Naive thymus-derived CD4-positive, alpha-beta T cell (primary cell): ENCODE measurements around the gene FOXA2. TPM values are rescaled to one million over a fixed set of nuclear protein-coding genes. Genes with fewer than 3 reads are reported as not detected.

ENCODE experiments used
- ATAC-seq: fragments of 150-1000 bp; cut with Tn5 transposase; 2 replicates; pipeline ENCODE4 v1.10.0; 2021; ENCODE audit warnings: mild to moderate bottlenecking, moderate library complexity
- CTCF ChIA-PET: fragments of 350-600 bp; sonication (Branson Sonifier 250); formaldehyde crosslinking; loops from one replicate; lab custom pipeline; 2021; ENCODE audit warnings: antibody characterized with exemption; lab: Charles Lee
- POLR2A ChIA-PET: fragments of 350-600 bp; sonication (Branson Sonifier 250); formaldehyde crosslinking; loops from one replicate; lab custom pipeline; 2021; ENCODE audit warnings: antibody characterized with exemption, inconsistent platforms; lab: Charles Lee
- DNase-seq, 9 donors: peaks; one replicate each; pipeline versions ENCODE4 v3.0.0 to v3.0.0-alpha.2; 2020 to 2022; ENCODE audit warnings: mixed read lengths in 1 of 9
- H3K27ac ChIP-seq: one replicate; pipeline ENCODE4 v1.7.0; 2013; ENCODE audit warnings: mild to moderate bottlenecking, low read depth, low read length, moderate library complexity
- H3K27me3 ChIP-seq, 2 donors: one replicate each; pipeline ENCODE4 v1.7.0; 2013; ENCODE audit warnings: low read length in 2 of 2, mild to moderate bottlenecking in 2 of 2, moderate library complexity in 2 of 2; ENCODE audit not compliant: control insufficient read depth in 2 of 2, insufficient read depth in 2 of 2
- H3K36me3 ChIP-seq, 3 experiments: 1 replicate in 2 of 3; 2 replicates in 1 of 3; pipeline ENCODE4 v1.7.0; 2013; ENCODE audit warnings: low read length in 3 of 3, mild to moderate bottlenecking in 3 of 3, moderate library complexity in 1 of 3; ENCODE audit not compliant: insufficient read depth in 3 of 3, control insufficient read depth in 2 of 3
- H3K4me1 ChIP-seq, 2 donors: one replicate each; pipeline ENCODE4 v1.7.0; 2013; ENCODE audit warnings: low read length in 2 of 2, mild to moderate bottlenecking in 2 of 2, moderate library complexity in 1 of 2; ENCODE audit not compliant: control insufficient read depth in 2 of 2, insufficient read depth in 2 of 2
- H3K4me3 ChIP-seq: 2 replicates; pipeline ENCODE4 v1.7.0; 2013; ENCODE audit warnings: mild to moderate bottlenecking, low read length
- H3K9me3 ChIP-seq, 3 experiments: 1 replicate in 2 of 3; 2 replicates in 1 of 3; pipeline ENCODE4 v1.7.0; 2013; ENCODE audit warnings: low read length in 3 of 3; ENCODE audit not compliant: control insufficient read depth in 2 of 3
- H3K27ac Mint-ChIP-seq, 9 donors: one replicate each; pipeline ENCODE4 v1.8.0; 2020 to 2022; ENCODE audit warnings: mixed read lengths in 9 of 9, mild to moderate bottlenecking in 8 of 9, moderate library complexity in 5 of 9, inconsistent platforms in 2 of 9
- H3K27me3 Mint-ChIP-seq, 5 donors: one replicate each; pipeline ENCODE4 v1.8.0; 2021 to 2022; ENCODE audit warnings: mixed read lengths in 5 of 5, mild to moderate bottlenecking in 1 of 5
- H3K36me3 Mint-ChIP-seq, 5 donors: one replicate each; pipeline ENCODE4 v1.8.0; 2020 to 2022; ENCODE audit warnings: mixed read lengths in 5 of 5, mild to moderate bottlenecking in 3 of 5, inconsistent platforms in 1 of 5
- H3K4me1 Mint-ChIP-seq, 7 donors: one replicate each; pipeline ENCODE4 v1.8.0; 2020 to 2022; ENCODE audit warnings: mixed read lengths in 7 of 7, mild to moderate bottlenecking in 3 of 7, inconsistent platforms in 1 of 7
- H3K4me3 Mint-ChIP-seq, 10 donors: one replicate each; pipeline ENCODE4 v1.8.0; 2020 to 2022; ENCODE audit warnings: mild to moderate bottlenecking in 10 of 10, mixed read lengths in 10 of 10, moderate library complexity in 6 of 10, inconsistent platforms in 2 of 10
- H3K9me3 Mint-ChIP-seq, 11 donors: one replicate each; pipeline ENCODE4 v1.8.0; 2020 to 2022; ENCODE audit warnings: mixed read lengths in 11 of 11, mild to moderate bottlenecking in 4 of 11, inconsistent platforms in 1 of 11, moderate library complexity in 1 of 11
- intact Hi-C, 2 donors: fragments of 100-400 bp; cut with micrococcal nuclease; formaldehyde crosslinking; loops; one replicate each; pipeline ENCODE4 v1.15.1; 2023
- polyA plus RNA-seq, 2 donors: library from polyadenylated mRNA; unstranded; fragments of 300-500 nt; fragmentation: Illumina TruSeq; gene quantifications; one replicate each; pipeline ENCODE4 v1.2.3, GENCODE V29; 2021
- total RNA-seq, 6 experiments: library from RNA in 5 of 6; stranded (reverse) in 5 of 6; gene quantifications; 1 replicate in 5 of 6; 2 replicates in 1 of 6; pipeline ENCODE4 v1.2.3 and lab custom pipeline; 2021 to 2026

The FOXA2 gene
- total and polyA plus RNA-seq, 7 experiments from 2014 or later: not detected

DNA sequence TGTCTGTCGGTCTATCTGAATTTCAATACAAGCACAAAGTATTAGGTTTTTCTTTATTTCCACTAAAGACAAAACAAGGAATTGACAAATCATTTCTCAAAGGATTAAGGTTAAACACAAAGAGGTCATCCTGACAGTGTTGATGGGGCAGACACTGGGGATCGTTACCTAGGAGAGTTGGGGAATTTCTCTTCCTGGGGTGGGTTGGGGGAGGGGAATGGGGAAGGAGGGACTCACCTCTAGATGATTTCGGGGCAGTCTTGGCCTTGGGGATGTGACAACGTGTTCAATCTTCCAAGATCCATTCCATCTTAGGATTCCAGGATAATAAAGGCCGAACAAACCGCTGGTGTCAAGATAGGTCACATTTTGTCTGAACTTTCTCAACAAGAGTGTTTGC lies 35.4 kb upstream of the FOXA2 start:
- Histone ChIP-seq H3K4me1 (no peaks in the 10 kb centered on the region), H3K27me3 (no peaks in the 10 kb centered on the region), H3K27ac (no peak overlapping the region), H3K9me3 (no peaks in the 10 kb centered on the region), H3K4me3 (no peak overlapping the region), H3K36me3 (no peaks in the 10 kb centered on the region)
- Mint-ChIP-seq H3K9me3 (peaks cover 0 to 10% (median 0%) of the 10 kb centered on the region in 11 donors), H3K36me3 (no peaks in the 10 kb centered on the region), H3K27me3 (peaks cover 0 to 4% (median 0%) of the 10 kb centered on the region in 5 donors), H3K27ac (no peak overlapping the region), H3K4me3 (no peak overlapping the region), H3K4me1 (no peaks in the 10 kb centered on the region)
- DNase-seq (no peak), ATAC-seq (no peak)
- ChIA-PET POLR2A (no interaction called here), CTCF (no interaction called here)
- intact Hi-C loops: no loop called here

DNA sequence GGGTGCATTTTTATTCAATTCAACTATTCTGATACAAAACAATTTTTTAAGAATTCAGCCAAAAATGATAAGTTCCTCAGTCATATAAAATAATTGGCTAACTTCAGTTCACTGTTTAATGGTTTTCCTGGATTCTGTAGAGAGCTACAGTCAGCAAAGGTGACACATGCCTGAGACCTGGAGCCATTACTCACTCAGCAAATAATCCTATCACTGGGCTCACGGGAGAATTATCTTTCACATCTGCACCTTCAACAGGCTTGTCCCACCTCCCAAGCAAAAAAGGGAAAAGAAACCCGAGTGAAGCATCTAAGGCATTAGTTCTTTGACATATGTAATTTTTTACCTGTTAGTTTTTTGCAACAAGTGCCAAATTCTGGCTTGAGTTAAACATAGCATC lies 34.9 kb upstream of the FOXA2 start:
- intact Hi-C loops: no loop called here
- H3K9me3 Mint-ChIP-seq: peaks cover 0 to 12% (median 0%) of the 10 kb centered on the region in 11 donors
- ChIA-PET POLR2A (no interaction called here), CTCF (no interaction called here)
- H3K27me3 Mint-ChIP-seq: peaks cover 0 to 5% (median 0%) of the 10 kb centered on the region in 5 donors
- no peak overlapping the region for H3K27ac ChIP-seq
- ATAC-seq (no peak), DNase-seq (no peak)
- no peaks in the 10 kb centered on the region for H3K36me3 ChIP-seq
- H3K4me1 Mint-ChIP-seq: no peaks in the 10 kb centered on the region
- H3K27me3 ChIP-seq: no peaks in the 10 kb centered on the region
- no peaks in the 10 kb centered on the region for H3K9me3 ChIP-seq
- no peaks in the 10 kb centered on the region for H3K4me1 ChIP-seq
- H3K4me3 Mint-ChIP-seq: no peak overlapping the region
- no peak overlapping the region for H3K4me3 ChIP-seq
- H3K36me3 Mint-ChIP-seq: no peaks in the 10 kb centered on the region
- H3K27ac Mint-ChIP-seq: no peak overlapping the region

DNA sequence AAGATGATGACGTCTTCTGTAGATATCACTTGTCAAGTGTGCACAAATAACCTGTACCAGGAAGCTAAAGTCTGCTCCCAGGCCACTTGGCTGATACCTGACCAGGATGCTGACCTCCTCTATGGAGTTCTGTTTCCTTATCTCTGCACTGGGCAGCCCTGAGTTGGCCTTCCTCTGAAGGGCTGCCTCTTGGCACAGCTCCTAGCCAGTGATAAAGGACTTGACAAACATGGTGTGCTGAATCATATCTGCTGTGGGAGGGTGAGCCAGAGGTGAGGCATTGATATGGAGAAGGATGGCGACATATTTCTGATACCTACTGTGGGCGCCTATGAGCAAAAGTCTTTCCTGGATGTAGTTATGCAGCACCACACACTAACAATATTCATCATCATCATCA lies 32.8 kb upstream of the FOXA2 start:
- Mint-ChIP-seq H3K4me1 (no peaks in the 10 kb centered on the region), H3K27me3 (peaks cover 0 to 11% (median 5%) of the 10 kb centered on the region in 5 donors), H3K9me3 (peaks cover 0 to 16% (median 1%) of the 10 kb centered on the region in 11 donors), H3K36me3 (no peaks in the 10 kb centered on the region), H3K27ac (no peak overlapping the region), H3K4me3 (no peak overlapping the region)
- no peak for DNase-seq
- ATAC-seq: no peak
- H3K4me1 ChIP-seq: no peaks in the 10 kb centered on the region
- intact Hi-C loops: no loop called here
- no peak overlapping the region for H3K4me3 ChIP-seq
- no peaks in the 10 kb centered on the region for H3K9me3 ChIP-seq
- POLR2A ChIA-PET: no interaction called here
- H3K27me3 ChIP-seq: no peaks in the 10 kb centered on the region
- H3K36me3 ChIP-seq: no peaks in the 10 kb centered on the region
- CTCF ChIA-PET: no interaction called here
- no peak overlapping the region for H3K27ac ChIP-seq

DNA sequence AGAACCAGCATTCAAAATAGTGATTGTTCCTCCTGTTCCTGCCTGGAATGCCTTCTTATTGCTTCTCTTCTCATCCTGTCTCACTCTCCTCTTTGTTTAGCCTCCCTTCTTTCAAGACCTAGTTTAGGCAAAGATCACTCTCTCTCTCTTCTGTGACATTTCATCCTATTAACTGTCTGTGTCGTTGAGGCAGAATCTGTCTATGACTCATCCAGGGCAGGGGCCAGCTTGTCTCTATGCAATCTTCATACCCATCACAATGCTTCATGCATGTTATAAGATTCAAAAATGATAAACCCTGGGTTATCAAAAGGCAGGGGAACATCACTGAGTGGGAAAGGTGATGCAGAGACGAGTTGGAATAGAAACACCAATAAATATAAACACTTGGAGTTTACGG lies 32.2 kb upstream of the FOXA2 start:
- Histone ChIP-seq H3K4me3 (no peak overlapping the region), H3K9me3 (no peaks in the 10 kb centered on the region), H3K36me3 (no peaks in the 10 kb centered on the region), H3K27ac (no peak overlapping the region), H3K27me3 (no peaks in the 10 kb centered on the region), H3K4me1 (no peaks in the 10 kb centered on the region)
- intact Hi-C loops: no loop called here
- ChIA-PET CTCF (no interaction called here), POLR2A (no interaction called here)
- ATAC-seq: no peak
- peaks cover 0 to 16% (median 2%) of the 10 kb centered on the region in 11 donors for H3K9me3 Mint-ChIP-seq
- H3K27me3 Mint-ChIP-seq: peaks cover 0 to 11% (median 5%) of the 10 kb centered on the region in 5 donors
- H3K27ac Mint-ChIP-seq: no peak overlapping the region
- no peaks in the 10 kb centered on the region for H3K4me1 Mint-ChIP-seq
- H3K4me3 Mint-ChIP-seq: no peak overlapping the region
- DNase-seq: no peak
- H3K36me3 Mint-ChIP-seq: no peaks in the 10 kb centered on the region

DNA sequence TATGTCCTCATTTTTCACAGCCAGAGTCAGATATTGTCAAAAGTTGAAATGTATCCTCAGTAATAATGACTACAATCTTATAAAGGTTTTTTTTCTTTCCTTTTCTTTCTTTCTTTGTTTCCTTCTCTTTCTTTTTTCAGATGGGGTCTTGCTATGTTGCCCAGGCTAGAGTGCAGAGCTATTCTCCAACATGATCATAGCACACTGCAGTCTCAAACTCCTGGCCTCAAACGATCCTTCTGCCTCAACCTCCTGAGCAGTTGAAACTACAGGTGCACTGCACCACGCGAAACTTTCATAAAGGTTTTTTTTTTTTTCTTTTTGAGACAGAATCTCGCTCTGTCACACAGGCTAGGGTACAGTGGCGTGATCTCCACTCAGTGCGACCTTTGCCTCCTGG lies 31.1 kb upstream of the FOXA2 start:
- no peaks in the 10 kb centered on the region for H3K4me1 Mint-ChIP-seq
- Histone ChIP-seq H3K9me3 (no peaks in the 10 kb centered on the region), H3K36me3 (no peaks in the 10 kb centered on the region), H3K27me3 (no peaks in the 10 kb centered on the region), H3K4me1 (no peaks in the 10 kb centered on the region), H3K27ac (no peak overlapping the region), H3K4me3 (no peak overlapping the region)
- intact Hi-C loops: no loop called here
- peaks cover 0 to 16% (median 2%) of the 10 kb centered on the region in 11 donors for H3K9me3 Mint-ChIP-seq
- no peak overlapping the region for H3K4me3 Mint-ChIP-seq
- ATAC-seq (no peak), DNase-seq (no peak)
- no peak overlapping the region for H3K27ac Mint-ChIP-seq
- H3K27me3 Mint-ChIP-seq: peaks cover 0 to 11% (median 5%) of the 10 kb centered on the region in 5 donors
- CTCF ChIA-PET: no interaction called here
- POLR2A ChIA-PET: no interaction called here
- H3K36me3 Mint-ChIP-seq: no peaks in the 10 kb centered on the region

DNA sequence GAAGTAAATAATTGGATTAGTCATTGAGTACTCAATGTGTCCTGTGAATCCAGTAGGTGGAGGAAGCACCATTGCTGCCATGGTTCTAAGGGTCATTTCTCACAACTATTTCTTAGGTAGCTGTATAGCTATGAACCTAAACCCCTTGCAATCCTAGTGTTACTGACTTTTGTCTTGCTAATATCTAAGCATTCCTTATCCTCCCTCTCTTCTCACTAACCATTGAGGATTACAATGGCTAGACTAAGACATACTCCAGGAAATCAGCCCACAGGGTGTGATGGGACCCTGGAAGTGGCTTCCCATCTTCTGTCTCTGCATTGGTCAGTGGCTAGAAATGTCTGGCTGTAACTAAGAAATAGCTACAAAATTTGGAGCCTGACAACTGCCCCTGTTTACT lies 27.3 kb upstream of the FOXA2 start:
- CTCF ChIA-PET: no interaction called here
- peaks cover 0 to 9% (median 0%) of the 10 kb centered on the region in 11 donors for H3K9me3 Mint-ChIP-seq

DNA sequence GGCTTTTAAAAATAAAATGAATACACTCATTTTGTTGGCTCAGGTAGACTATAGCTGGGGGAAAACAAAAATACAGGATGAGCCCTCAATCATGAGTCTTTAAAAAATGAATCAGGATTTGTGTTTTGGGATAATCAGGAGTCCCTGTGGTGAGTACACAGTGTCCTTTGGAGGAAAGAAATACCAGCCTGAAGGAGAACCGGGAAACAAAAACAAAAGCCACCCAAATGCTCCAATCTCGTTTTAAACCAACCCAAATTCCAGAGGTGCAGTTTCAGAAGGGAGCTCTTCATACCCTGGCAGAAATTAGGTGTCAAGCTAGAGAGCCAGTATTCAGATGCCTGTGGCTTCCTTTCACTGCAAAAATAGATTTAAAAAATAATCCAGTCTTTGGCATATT lies 23.3 kb upstream of the FOXA2 start:
- Mint-ChIP-seq H3K4me3 (no peak overlapping the region), H3K36me3 (peaks cover 0 to 4% (median 0%) of the 10 kb centered on the region in 5 donors), H3K9me3 (peaks cover 0 to 6% (median 1%) of the 10 kb centered on the region in 11 donors), H3K27ac (no peak overlapping the region), H3K27me3 (peaks cover 0 to 17% (median 4%) of the 10 kb centered on the region in 5 donors), H3K4me1 (no peaks in the 10 kb centered on the region)
- Histone ChIP-seq H3K27me3 (no peaks in the 10 kb centered on the region), H3K9me3 (no peaks in the 10 kb centered on the region), H3K36me3 (no peaks in the 10 kb centered on the region), H3K27ac (no peak overlapping the region), H3K4me3 (no peak overlapping the region), H3K4me1 (no peaks in the 10 kb centered on the region)
- ChIA-PET POLR2A (no interaction called here), CTCF (no interaction called here)
- DNase-seq (no peak), ATAC-seq (no peak)
- intact Hi-C loops: no loop called here

More for the DNA sequence above, 27.3 kb upstream of the FOXA2 start:
- no peaks in the 10 kb centered on the region for H3K4me1 ChIP-seq
- POLR2A ChIA-PET: no interaction called here
- intact Hi-C loops: no loop called here
- ATAC-seq (no peak), DNase-seq (no peak)
- no peak overlapping the region for H3K27ac ChIP-seq
- no peak overlapping the region for H3K4me3 ChIP-seq
- H3K27me3 ChIP-seq: no peaks in the 10 kb centered on the region
- Mint-ChIP-seq H3K4me1 (no peaks in the 10 kb centered on the region), H3K4me3 (no peak overlapping the region), H3K27ac (no peak overlapping the region), H3K27me3 (peaks cover 0 to 12% (median 6%) of the 10 kb centered on the region in 5 donors), H3K36me3 (no peaks in the 10 kb centered on the region)
- H3K9me3 ChIP-seq: no peaks in the 10 kb centered on the region
- no peaks in the 10 kb centered on the region for H3K36me3 ChIP-seq
